Right lobe of liver (tissue), 6 donors: ENCODE measurements around the gene SHISA7. TPM values are rescaled to one million over a fixed set of nuclear protein-coding genes. Genes with fewer than 3 reads are reported as not detected.

Source experiments
- ATAC-seq, 4 donors: fragments of 200-7000 bp; cut with Tn5 transposase; one replicate each; pipeline ENCODE4 v1.9.1; 2020; ENCODE audit warnings: mild to moderate bottlenecking in 4 of 4, moderate library complexity in 4 of 4
- DNase-seq, 3 donors: peaks; one replicate each; pipeline ENCODE4 v3.0.0-alpha.2; 2020
- H3K27ac ChIP-seq, 3 donors: fragments of 200-600 bp; one replicate each; pipeline ENCODE4 v1.8.0; 2022
- H3K27me3 ChIP-seq, 2 donors: fragments of 200-600 bp; one replicate each; pipeline ENCODE4 v1.8.0; 2022
- H3K36me3 ChIP-seq, 4 donors: fragments of 200-600 bp; sonication (generic) in 1 of 4; one replicate each; pipeline versions ENCODE4 v1.5.1 to v1.8.0; 2017 to 2022; ENCODE audit warnings: control low read depth in 1 of 4
- H3K4me1 ChIP-seq, 4 donors: fragments of 200-600 bp; sonication (generic) in 1 of 4; one replicate each; pipeline versions ENCODE4 v1.5.1 to v1.8.0; 2017 to 2022; ENCODE audit warnings: control low read depth in 1 of 4
- H3K4me3 ChIP-seq, 3 donors: fragments of 200-600 bp; one replicate each; pipeline ENCODE4 v1.8.0; 2022
- H3K9me3 ChIP-seq, 4 donors: fragments of 200-600 bp; sonication (generic) in 1 of 4; one replicate each; pipeline versions ENCODE4 v1.5.1 to v1.8.0; 2017 to 2022; ENCODE audit warnings: control low read depth in 1 of 4
- POLR2A ChIP-seq: fragments of 450-650 bp; IDR thresholded peaks from one replicate; pipeline ENCODE4 v1.6.1; 2017; ENCODE audit warnings: antibody characterized with exemption, mild to moderate bottlenecking
- WGBS: methylation state at CpG from one replicate; pipeline ENCODE4 v1.1.6; 2018; ENCODE audit warnings: low coverage, low lambda C conversion rate; ENCODE audit not compliant: insufficient coverage; ENCODE audit errors: missing lambda C conversion rate; 5-methylcytosine and 5-hydroxymethylcytosine counted together
- intact Hi-C, 2 donors: fragments of 100-400 bp; cut with DNase I; formaldehyde crosslinking; loops; one replicate each; pipeline versions ENCODE4 v1.11.2 to v1.14.1; 2022
- total RNA-seq, 6 experiments: library from RNA; depleted of rRNA in 2 of 6; stranded (reverse); fragments of >200 nt in 2 of 6; fragmentation: NEBNext Ultra II Directional in 3 of 6; extraction: Animal tissue kit (Norgen Biotek cat#: 25700) in 3 of 6; gene quantifications; one replicate each; pipeline versions ENCODE4 v1.1.0 to v1.2.4, GENCODE V29; 2016 to 2023
- TF ChIP-seq, protein P1 (sequence below), 4 donors: fragments of 200-600 bp in 3 of 4; fragments of 450-650 bp in 1 of 4; IDR thresholded peaks; one replicate each; pipeline versions ENCODE4 v1.5.1 to v1.8.0; 2016 to 2022; ENCODE audit warnings: antibody characterized with exemption in 4 of 4, mild to moderate bottlenecking in 2 of 4
- donor health status: DM: no; HTN: yes; CAD: no.
- donor health status: DM: no; HTN: no; CAD: no.
- donor health status: DM: no; HTN: no; CAD: no.
- donor health status: DM: no; HTN: yes; CAD: no.
- donor health status: DM: no; HTN: yes; CAD: no.

Gene SHISA7
- total RNA-seq, 6 experiments from 2014 or later = 0.04 TPM; not detected in 5

DNA sequence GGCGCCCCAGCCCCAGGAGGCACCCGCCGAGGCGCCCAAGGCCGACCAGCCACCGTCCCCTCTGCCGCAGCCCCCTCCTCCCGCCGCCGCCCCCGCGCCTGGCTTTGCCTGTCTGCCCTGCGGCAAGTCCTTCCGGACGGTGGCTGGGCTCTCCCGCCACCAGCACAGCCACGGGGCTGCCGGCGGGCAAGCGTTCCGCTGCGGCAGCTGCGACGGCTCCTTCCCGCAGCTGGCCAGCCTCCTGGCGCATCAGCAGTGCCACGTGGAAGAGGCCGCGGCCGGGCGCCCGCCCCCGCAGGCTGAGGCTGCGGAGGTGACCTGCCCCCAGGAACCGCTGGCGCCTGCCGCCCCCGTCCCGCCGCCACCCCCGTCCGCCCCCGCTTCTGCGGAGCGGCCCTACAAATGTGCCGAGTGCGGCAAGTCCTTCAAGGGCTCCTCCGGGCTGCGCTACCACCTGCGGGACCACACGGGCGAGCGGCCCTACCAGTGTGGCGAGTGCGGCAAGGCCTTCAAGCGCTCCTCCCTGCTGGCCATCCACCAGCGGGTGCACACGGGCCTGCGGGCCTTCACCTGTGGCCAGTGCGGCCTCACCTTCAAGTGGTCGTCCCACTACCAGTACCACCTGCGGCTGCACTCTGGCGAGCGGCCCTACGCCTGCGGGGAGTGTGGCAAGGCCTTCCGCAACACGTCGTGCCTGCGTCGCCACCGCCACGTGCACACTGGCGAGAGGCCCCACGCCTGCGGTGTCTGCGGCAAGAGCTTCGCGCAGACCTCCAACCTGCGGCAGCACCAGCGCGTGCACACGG lies 39.3 kb upstream of the SHISA7 start:
- no peak for ATAC-seq
- Histone ChIP-seq H3K27ac (no peak overlapping the region), H3K36me3 (peaks cover 0 to 6% (median 1%) of the 10 kb centered on the region in 4 donors), H3K9me3 (no peaks in the 10 kb centered on the region), H3K4me1 (peaks cover 0 to 12% (median 3%) of the 10 kb centered on the region in 4 donors), H3K4me3 (no peak overlapping the region), H3K27me3 (no peaks in the 10 kb centered on the region)
- WGBS = no CpG with 5 or more reads among the region's 83 CpGs
- TF ChIP-seq POLR2A = no peak
- TF ChIP-seq, protein P1, sequence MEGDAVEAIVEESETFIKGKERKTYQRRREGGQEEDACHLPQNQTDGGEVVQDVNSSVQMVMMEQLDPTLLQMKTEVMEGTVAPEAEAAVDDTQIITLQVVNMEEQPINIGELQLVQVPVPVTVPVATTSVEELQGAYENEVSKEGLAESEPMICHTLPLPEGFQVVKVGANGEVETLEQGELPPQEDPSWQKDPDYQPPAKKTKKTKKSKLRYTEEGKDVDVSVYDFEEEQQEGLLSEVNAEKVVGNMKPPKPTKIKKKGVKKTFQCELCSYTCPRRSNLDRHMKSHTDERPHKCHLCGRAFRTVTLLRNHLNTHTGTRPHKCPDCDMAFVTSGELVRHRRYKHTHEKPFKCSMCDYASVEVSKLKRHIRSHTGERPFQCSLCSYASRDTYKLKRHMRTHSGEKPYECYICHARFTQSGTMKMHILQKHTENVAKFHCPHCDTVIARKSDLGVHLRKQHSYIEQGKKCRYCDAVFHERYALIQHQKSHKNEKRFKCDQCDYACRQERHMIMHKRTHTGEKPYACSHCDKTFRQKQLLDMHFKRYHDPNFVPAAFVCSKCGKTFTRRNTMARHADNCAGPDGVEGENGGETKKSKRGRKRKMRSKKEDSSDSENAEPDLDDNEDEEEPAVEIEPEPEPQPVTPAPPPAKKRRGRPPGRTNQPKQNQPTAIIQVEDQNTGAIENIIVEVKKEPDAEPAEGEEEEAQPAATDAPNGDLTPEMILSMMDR (IDR thresholded peaks at IDR 0.05) = no peak
- DNase-seq = no peak
- intact Hi-C loops = no loop called here

GRCh38 chr19:55481794-55482155 lies 38.7 kb upstream of the SHISA7 start:
- H3K4me3 ChIP-seq = no peak overlapping the region
- H3K27ac ChIP-seq = no peak overlapping the region

GRCh38 chr19:55481148-55481793 lies 38.2 kb upstream of the SHISA7 start:
- H3K4me1 ChIP-seq = peaks cover 0 to 14% (median 4%) of the 10 kb centered on the region in 4 donors
- no peak for DNase-seq
- 60% methylated on average over 1 of the region's 52 CpGs for WGBS

More at GRCh38 chr19:55481794-55482155, 38.7 kb upstream of the SHISA7 start:
- H3K4me1 ChIP-seq = peaks cover 0 to 14% (median 4%) of the 10 kb centered on the region in 4 donors
- intact Hi-C loops = no loop called here
- DNase-seq (no peak), ATAC-seq (no peak)
- TF ChIP-seq POLR2A = no peak
- H3K9me3 ChIP-seq = no peaks in the 10 kb centered on the region
- peaks cover 0 to 6% (median 1%) of the 10 kb centered on the region in 4 donors for H3K36me3 ChIP-seq
- H3K27me3 ChIP-seq = no peaks in the 10 kb centered on the region
- no CpG with 5 or more reads among the region's 40 CpGs for WGBS

GRCh38 chr19:55479451-55480230 lies 36.5 kb upstream of the SHISA7 start:
- Histone ChIP-seq H3K27ac (no peak overlapping the region), H3K36me3 (peaks cover 0 to 6% (median 1%) of the 10 kb centered on the region in 4 donors), H3K4me1 (peaks cover 0 to 17% (median 6%) of the 10 kb centered on the region in 4 donors), H3K27me3 (no peaks in the 10 kb centered on the region), H3K9me3 (no peaks in the 10 kb centered on the region), H3K4me3 (no peak overlapping the region)
- no peak for ATAC-seq
- DNase-seq = no peak
- intact Hi-C loops = no loop called here
- TF ChIP-seq, protein P1 (IDR thresholded peaks at IDR 0.05) = no peak
- no peak for TF ChIP-seq POLR2A
- 36% methylated on average over 11 of the region's 15 CpGs for WGBS

More at GRCh38 chr19:55481148-55481793, 38.2 kb upstream of the SHISA7 start:
- Histone ChIP-seq H3K9me3 (no peaks in the 10 kb centered on the region), H3K4me3 (no peak overlapping the region), H3K36me3 (peaks cover 0 to 6% (median 1%) of the 10 kb centered on the region in 4 donors), H3K27ac (no peak overlapping the region), H3K27me3 (no peaks in the 10 kb centered on the region)
- TF ChIP-seq, protein P1 (IDR thresholded peaks at IDR 0.05) = no peak
- no peak for TF ChIP-seq POLR2A
- intact Hi-C loops = no loop called here
- ATAC-seq = no peak
